Stomach (tissue), 4 donors: Measurements from ENCODE around the gene PHLPP2.

Source experiments
- CTCF ChIP-seq, 7 experiments: fragments of 450-650 bp in 4 of 7; fragments of 200-600 bp in 3 of 7; sonication (generic) in 3 of 7; IDR thresholded peaks; one replicate each; pipeline ENCODE4 v1.5.1; 2016 to 2019; ENCODE audit warnings: antibody characterized with exemption in 7 of 7, control low read depth in 2 of 7, mild to moderate bottlenecking in 1 of 7
- POLR2A ChIP-seq, 4 donors: fragments of 450-650 bp; IDR thresholded peaks; one replicate each; pipeline ENCODE4 v1.6.1; 2016; ENCODE audit warnings: antibody characterized with exemption in 4 of 4, control low read depth in 2 of 4, mild to moderate bottlenecking in 1 of 4, moderate library complexity in 1 of 4

GRCh38 chr16:71647391-71647790, 77.1 kb downstream of the PHLPP2 start:
- TF ChIP-seq CTCF (IDR thresholded peaks at IDR 0.05): no peak
- no peak for TF ChIP-seq POLR2A (IDR thresholded peaks at IDR 0.05)
